ENCODE measurements around the gene SSH3. TPM values are rescaled to one million over a fixed set of nuclear protein-coding genes. Genes with fewer than 3 reads are reported as not detected.

Gene SSH3
- total RNA-seq, 1 experiment from 2014 or later = 57.8 TPM

- TF ChIP-seq ZNF274 (IDR thresholded peaks at IDR 0.05; ENCODE audit: low read depth, low read length) (no peak), SP1 (IDR thresholded peaks at IDR 0.05; ENCODE audit: low read depth) (no peak), TCF7L2 (IDR thresholded peaks at IDR 0.05; ENCODE audit: borderline replicate concordance, extremely low read depth, insufficient read depth, insufficient read length) (no peak), REST (IDR thresholded peaks at IDR 0.05; ENCODE audit: low read depth) (no peak), ZBTB33 (IDR thresholded peaks at IDR 0.05; ENCODE audit: extremely low read depth, insufficient replicate concordance, low read length) (no peak), POLR2A (IDR thresholded peaks at IDR 0.05; ENCODE audit: borderline replicate concordance, extremely low read depth, insufficient read depth, insufficient read length) (no peak), ZFX (IDR thresholded peaks at IDR 0.05) (no peak), FOSL1 (IDR thresholded peaks at IDR 0.05; ENCODE audit: low read depth) (no peak), ELF1 (IDR thresholded peaks at IDR 0.05; ENCODE audit: borderline replicate concordance, low read depth) (no peak), SIN3A (IDR thresholded peaks at IDR 0.05; ENCODE audit: low read depth) (no peak), CEBPB (IDR thresholded peaks at IDR 0.05; ENCODE audit: low read depth) (no peak), RAD21 (IDR thresholded peaks at IDR 0.05; ENCODE audit: low read depth) (no peak), EZH2phosphoT487 (IDR thresholded peaks at IDR 0.05; ENCODE audit: borderline replicate concordance) (no peak), MAX (IDR thresholded peaks at IDR 0.05) (no peak)
- H3K4me2 ChIP-seq (ENCODE audit: low read length) = no peak overlapping the region
- CTCF ChIA-PET = no interaction called here
- H3K9me2 ChIP-seq (ENCODE audit: insufficient read depth) = no peaks in the 10 kb centered on the region
- no peaks in the 10 kb centered on the region for H3K27me3 ChIP-seq (ENCODE audit: insufficient read depth, low read length)
- intact Hi-C loops (cut with micrococcal nuclease) = no loop called here
- no peak overlapping the region for H3K4me3 ChIP-seq (replicated peaks in 1 of 2; ENCODE audit: low read depth in 1 of 2, low read length in 2 of 2)
- peaks cover 20 to 32% of the 10 kb centered on the region in 2 experiments for H3K4me1 ChIP-seq (ENCODE audit: control insufficient read depth in 1 of 2, insufficient read depth in 2 of 2, low read length in 2 of 2)
- RAD21 ChIA-PET (ENCODE audit: low non-redundant PET in 1 of 2, low total read pairs in 2 of 2, uncharacterized antibody in 2 of 2, unreplicated experiment in 2 of 2) = no interaction called here
- no peaks in the 10 kb centered on the region for H4K20me1 ChIP-seq (ENCODE audit: insufficient read depth)
- BruUV-seq (replicated peaks) = no TSS peak
- POLR2A ChIA-PET = no interaction called here
- no peak for ATAC-seq
- H3K9ac ChIP-seq (ENCODE audit: low read length) = no peak overlapping the region
- H3K79me2 ChIP-seq (ENCODE audit: insufficient read depth, low read length) = peaks cover 10% of the 10 kb centered on the region
- no peak overlapping the region for H3K27ac ChIP-seq (ENCODE audit: low read depth, low read length)
- H3K36me3 ChIP-seq (ENCODE audit: control insufficient read depth in 1 of 2, insufficient read depth in 2 of 2, low read length in 2 of 2) = peaks cover 0 to 9% of the 10 kb centered on the region in 2 experiments; a peak in 3 of 4 replicates
- H2AFZ ChIP-seq (ENCODE audit: low read depth, low read length, poor library complexity, severe bottlenecking) = no peak overlapping the region
- DNase-seq (ENCODE audit: low read depth, low spot score) = no peak
- H3K9me3 ChIP-seq (ENCODE audit: control insufficient read depth in 1 of 2, insufficient read depth in 1 of 2, low read depth in 1 of 2, low read length in 2 of 2) = no peaks in the 10 kb centered on the region
Observed at GRCh38 chr11:67307545-67308001, 4.2 kb downstream of the SSH3 start.

Data from HCT116 (cell line).